ENCODE measurements around the gene MZT2A.
A peak's percentile ranks its signal among the peaks of the same experiment; 100 is the strongest.
"Not testable (repeated sequence)": the region's sequence is repeated elsewhere in the genome, so short reads cannot be mapped to it uniquely, and the experiment has no call there.

MZT2A gene

DNA sequence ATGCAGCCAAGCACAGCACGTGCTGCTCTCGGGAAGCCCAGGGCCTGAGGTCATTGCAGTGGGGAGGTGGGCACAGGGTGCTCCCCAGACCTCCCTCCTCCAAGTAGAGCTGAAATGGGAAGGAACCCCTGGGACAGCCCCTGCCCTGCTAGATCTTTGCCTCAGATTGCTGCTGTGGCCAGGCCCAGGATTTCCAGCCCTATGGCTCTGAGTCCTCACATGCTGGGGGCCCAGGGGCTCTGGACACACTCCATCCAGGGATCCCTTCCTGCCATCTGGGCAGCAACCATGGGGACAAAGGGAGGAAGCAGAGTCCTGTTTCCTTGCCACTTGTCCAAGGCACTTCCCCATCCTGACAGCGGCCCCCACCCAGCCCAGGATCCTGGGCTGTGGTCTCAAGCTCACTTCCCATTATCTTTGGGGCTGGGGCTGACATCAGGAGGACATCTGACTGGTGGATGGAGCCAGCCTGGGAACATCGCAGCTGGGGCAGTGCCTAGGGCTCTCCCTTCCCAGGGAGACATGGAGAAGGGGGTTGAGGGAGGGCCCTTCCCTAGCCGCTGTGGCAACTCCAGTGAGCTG lies 37.8 kb upstream of the MZT2A start:
- H3K36me3 ChIP-seq (replicated peaks); H3K27me3 ChIP-seq (replicated peaks); H3K27ac ChIP-seq; H3K4me3 ChIP-seq (ENCODE audit: low read depth, low read length); DNase-seq; in situ Hi-C loops (cut with HindIII; ENCODE audit: low pct_ligation_motif_present, low sequenced_read_pairs): not testable (repeated sequence)

DNA sequence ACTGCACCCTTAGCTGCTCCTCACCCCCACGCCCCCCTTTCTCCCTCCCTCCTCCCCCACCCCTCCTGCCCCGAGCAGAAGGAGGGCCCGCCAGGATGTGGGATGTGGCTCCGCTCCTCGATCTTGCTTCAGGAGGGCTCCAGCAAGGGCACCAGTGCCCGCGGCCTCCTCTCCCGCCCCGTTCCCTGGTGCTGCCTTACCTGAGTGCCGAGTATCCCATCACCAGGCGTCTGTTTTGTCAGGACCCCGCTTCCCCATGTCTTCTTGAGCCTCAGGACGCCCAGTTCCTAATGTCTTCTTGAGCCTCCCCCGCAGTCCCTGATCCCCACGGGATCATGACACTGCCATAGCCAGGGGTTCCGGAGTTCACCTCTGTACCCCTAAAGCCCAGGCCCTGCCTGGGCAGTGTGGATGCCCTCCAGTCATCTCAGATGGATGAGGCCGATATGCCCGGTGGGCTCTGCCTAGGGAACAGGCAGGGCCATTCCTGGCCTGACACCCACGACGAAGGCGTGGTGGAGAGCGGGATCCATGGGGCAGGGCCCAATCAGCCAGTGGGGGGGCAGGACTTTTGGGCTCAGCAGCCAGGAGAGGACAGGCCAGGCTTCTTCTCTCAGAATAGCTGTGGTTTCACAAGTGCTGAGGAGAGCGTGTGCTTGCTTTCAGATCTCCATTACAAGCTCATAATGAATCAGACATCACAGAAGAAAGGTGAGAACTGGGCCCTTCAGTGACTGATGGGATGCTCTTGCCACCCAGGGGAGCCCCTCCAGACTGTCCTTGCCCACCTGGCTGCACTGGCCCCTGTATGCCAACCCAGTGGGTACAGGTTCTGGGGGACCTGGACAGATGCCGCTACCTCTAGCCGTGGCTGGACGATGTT lies 37.0 kb upstream of the MZT2A start:
- DNase-seq; H3K36me3 ChIP-seq (replicated peaks); H3K27ac ChIP-seq; in situ Hi-C loops (cut with HindIII; ENCODE audit: low pct_ligation_motif_present, low sequenced_read_pairs); H3K27me3 ChIP-seq (replicated peaks): not testable (repeated sequence)
- H3K4me3 ChIP-seq (ENCODE audit: low read depth, low read length): peak overlapping the region; percentile 12

DNA sequence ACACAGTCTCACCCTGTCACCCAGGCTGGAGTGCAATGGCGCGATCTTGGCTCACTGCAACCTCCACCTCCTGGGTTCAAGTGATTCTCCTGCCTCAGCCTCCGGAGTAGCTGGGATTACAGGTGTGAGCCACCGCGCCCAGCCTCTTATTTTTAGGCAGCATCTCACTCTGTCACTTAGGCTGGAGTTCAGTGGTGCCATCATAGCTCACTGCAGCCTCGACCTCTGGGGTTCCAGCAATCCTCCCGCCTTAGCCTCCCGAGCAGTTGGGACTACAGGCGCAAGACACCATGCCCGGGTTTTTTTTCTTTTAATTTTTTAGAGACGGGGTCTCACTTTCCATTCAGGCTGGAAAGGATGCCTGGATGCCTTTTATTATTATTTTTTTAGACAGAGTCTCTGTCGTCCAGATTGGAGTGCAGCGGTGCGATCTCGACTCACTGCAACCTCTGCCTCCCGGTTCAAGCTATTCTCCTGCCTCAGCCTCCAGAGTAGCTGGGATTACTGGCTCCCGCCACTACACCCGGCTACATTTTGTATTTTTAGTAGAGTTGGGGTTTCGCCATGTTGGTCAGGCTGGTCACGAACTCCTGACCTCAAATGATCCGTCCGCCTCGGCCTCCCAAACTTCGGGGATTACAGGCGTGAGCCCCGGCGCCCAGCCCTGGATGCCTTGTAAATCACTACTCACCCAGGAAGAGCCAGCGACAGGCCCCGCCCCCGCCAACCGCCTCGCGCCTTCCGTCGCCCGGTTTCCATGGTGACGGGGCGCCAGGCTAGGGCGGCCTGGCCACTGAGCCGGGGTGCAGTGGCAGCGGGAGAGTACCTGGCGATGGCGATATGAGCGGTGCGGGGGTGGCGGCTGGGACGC lies 35.2 kb upstream of the MZT2A start, which contains the start of gene CCDC74A:
TSS of gene CCDC74A (plus strand) at position 758 of the 871 bp plus-strand sequence. CDS start at position 841, 83 bp downstream.
- H3K27ac ChIP-seq; H3K36me3 ChIP-seq (replicated peaks); in situ Hi-C loops (cut with HindIII; ENCODE audit: low pct_ligation_motif_present, low sequenced_read_pairs); H3K27me3 ChIP-seq (replicated peaks): not testable (repeated sequence)
- H3K4me3 ChIP-seq (ENCODE audit: low read depth, low read length): peak within 1 kb of the TSS; percentile 48
- peak; percentile 38 for DNase-seq

DNA sequence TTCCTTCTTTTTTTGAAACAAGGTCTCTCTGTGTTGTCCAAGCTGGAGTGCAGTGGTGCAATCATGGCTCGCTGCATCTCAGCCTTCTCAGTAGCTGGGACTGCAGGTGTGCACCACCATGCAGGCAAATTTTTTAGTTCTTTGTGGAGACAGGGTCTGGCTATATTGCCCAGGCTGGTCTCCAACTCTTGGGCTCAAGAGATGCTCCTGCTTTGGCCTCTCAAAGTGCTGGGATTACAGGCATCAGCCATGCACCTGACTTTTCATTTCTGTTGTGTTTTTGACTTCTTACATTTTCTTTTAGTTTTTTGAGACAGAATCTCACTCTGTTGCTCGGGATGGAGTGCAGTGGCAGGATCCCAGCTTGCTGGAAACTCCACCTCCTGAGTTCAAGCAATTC lies 33.1 kb upstream of the MZT2A start:
- in situ Hi-C loops (cut with HindIII; ENCODE audit: low pct_ligation_motif_present, low sequenced_read_pairs); H3K36me3 ChIP-seq (replicated peaks); DNase-seq; H3K4me3 ChIP-seq (ENCODE audit: low read depth, low read length); H3K27me3 ChIP-seq (replicated peaks); H3K27ac ChIP-seq: not testable (repeated sequence)

GRCh38 chr2:131521961-131522781 lies 30.0 kb upstream of the MZT2A start:
- Histone ChIP-seq H3K36me3 (replicated peaks) (no peaks in the 10 kb centered on the region), H3K27ac (no peak overlapping the region), H3K4me3 (ENCODE audit: low read depth, low read length) (no peak overlapping the region), H3K27me3 (replicated peaks) (no peaks in the 10 kb centered on the region)
- no peak for DNase-seq
- TF ChIP-seq CTCF (IDR thresholded peaks at IDR 0.05; ENCODE audit: low read depth, low read length, missing control alignments): no peak
- in situ Hi-C loops (cut with HindIII; ENCODE audit: low pct_ligation_motif_present, low sequenced_read_pairs): no loop called here

- H3K4me3 ChIP-seq (ENCODE audit: low read depth, low read length); H3K36me3 ChIP-seq (replicated peaks); DNase-seq; in situ Hi-C loops (cut with HindIII; ENCODE audit: low pct_ligation_motif_present, low sequenced_read_pairs); H3K27me3 ChIP-seq (replicated peaks); H3K27ac ChIP-seq: not testable (repeated sequence)
Measured at GRCh38 chr2:131521524-131521923, 29.3 kb upstream of the MZT2A start.

GRCh38 chr2:131520526-131520925 lies 28.3 kb upstream of the MZT2A start:
- in situ Hi-C loops (cut with HindIII; ENCODE audit: low pct_ligation_motif_present, low sequenced_read_pairs): no loop called here
- Histone ChIP-seq H3K4me3 (ENCODE audit: low read depth, low read length) (no peak overlapping the region), H3K27me3 (replicated peaks) (no peaks in the 10 kb centered on the region), H3K36me3 (replicated peaks) (no peaks in the 10 kb centered on the region), H3K27ac (no peak overlapping the region)
- no peak for TF ChIP-seq CTCF (IDR thresholded peaks at IDR 0.05; ENCODE audit: low read depth, low read length, missing control alignments)
- DNase-seq: no peak

GRCh38 chr2:131519871-131520470 lies 27.8 kb upstream of the MZT2A start:
- H3K27ac ChIP-seq; H3K4me3 ChIP-seq (ENCODE audit: low read depth, low read length); in situ Hi-C loops (cut with HindIII; ENCODE audit: low pct_ligation_motif_present, low sequenced_read_pairs); H3K36me3 ChIP-seq (replicated peaks); H3K27me3 ChIP-seq (replicated peaks); DNase-seq: not testable (repeated sequence)
